Panc1 (cell line): ENCODE data around the gene INSC. TPM values are rescaled to one million over a fixed set of nuclear protein-coding genes. Genes with fewer than 3 reads are reported as not detected.

ENCODE experiments used
- ATAC-seq: fragments of 200-7000 bp; cut with Tn5 transposase; 2 replicates; pipeline ENCODE4 v1.9.1; 2020; ENCODE audit warnings: mild to moderate bottlenecking, moderate library complexity
- BruUV-seq: library from RNA; stranded (reverse); fragments of 400-500 nt; replicated peaks from 2 replicates; lab custom pipeline; 2021; lab: Mats Ljungman, UMichigan
- CTCF ChIA-PET: fragments of 300-600 bp; sonication (Branson Sonifier 250); formaldehyde crosslinking; loops from one replicate; lab custom pipeline; 2022; ENCODE audit warnings: antibody characterized with exemption; lab: Charles Lee
- POLR2A ChIA-PET: fragments of 300-600 bp; sonication (Branson Sonifier 250); formaldehyde crosslinking; loops from one replicate; lab custom pipeline; 2022; ENCODE audit warnings: antibody characterized with exemption; lab: Charles Lee
- DNase-seq: peaks from one replicate; pipeline ENCODE4 v3.0.0-alpha.2; 2010; ENCODE audit warnings: low read depth, low spot score
- H3K27ac ChIP-seq: 2 replicates; pipeline ENCODE4 v1.5.1; 2011; ENCODE audit warnings: mild to moderate bottlenecking, low read length, inconsistent platforms
- H3K27me3 ChIP-seq: fragments of 200-500 bp; sonication (Bioruptor generic); 2 replicates; pipeline ENCODE4 v1.6.0; 2014; ENCODE audit warnings: low read length, inconsistent platforms; ENCODE audit not compliant: control insufficient read depth, insufficient read depth
- H3K36me3 ChIP-seq: fragments of 200-500 bp; sonication (Bioruptor generic); 2 replicates; pipeline ENCODE4 v1.5.1; 2014; ENCODE audit warnings: inconsistent platforms, mild to moderate bottlenecking, low read length, moderate library complexity; ENCODE audit not compliant: control insufficient read depth, insufficient read depth
- H3K4me1 ChIP-seq: 2 replicates; pipeline ENCODE4 v1.5.1; 2011; ENCODE audit warnings: inconsistent platforms, mild to moderate bottlenecking, low read length, moderate library complexity; ENCODE audit not compliant: control insufficient read depth, insufficient read depth
- H3K4me3 ChIP-seq, 2 experiments: 2 replicates each; pipeline ENCODE4 v1.5.1; 2011 to 2012; ENCODE audit warnings: low read depth in 2 of 2, low read length in 2 of 2, mild to moderate bottlenecking in 2 of 2, inconsistent platforms in 1 of 2, moderate library complexity in 1 of 2
- H3K9me3 ChIP-seq: fragments of 200-500 bp; sonication (Bioruptor generic); 2 replicates; pipeline ENCODE4 v1.5.1; 2014; ENCODE audit warnings: low read depth, mild to moderate bottlenecking, inconsistent platforms, low read length, moderate library complexity; ENCODE audit not compliant: control insufficient read depth, insufficient read depth
- CTCF ChIP-seq: fragments of 450-650 bp; IDR thresholded peaks from 2 replicates; pipeline ENCODE4 v1.5.1; 2017; ENCODE audit warnings: mild to moderate bottlenecking
- POLR2AphosphoS5 ChIP-seq: IDR thresholded peaks from 2 replicates; pipeline ENCODE4 v1.6.1; 2012; ENCODE audit warnings: mild to moderate bottlenecking, low read depth, low read length, moderate library complexity
- REST ChIP-seq, 2 experiments: IDR thresholded peaks; 2 replicates each; pipeline ENCODE4 v1.6.1; 2011 to 2012; ENCODE audit warnings: low read depth in 2 of 2, control low read depth in 1 of 2, low read length in 1 of 2, mild to moderate bottlenecking in 1 of 2, moderate library complexity in 1 of 2; ENCODE audit not compliant: insufficient read depth in 1 of 2
- SIN3A ChIP-seq: IDR thresholded peaks from 2 replicates; pipeline ENCODE4 v1.6.1; 2012; ENCODE audit warnings: low read depth, mild to moderate bottlenecking, low read length, moderate library complexity, borderline replicate concordance; ENCODE audit not compliant: insufficient read depth
- TCF7L2 ChIP-seq: IDR thresholded peaks from 2 replicates; pipeline ENCODE4 v1.6.1; 2011; ENCODE audit warnings: mild to moderate bottlenecking, low read depth, low read length, inconsistent platforms
- in situ Hi-C: cut with HindIII; loops from 2 replicates; pipeline ENCODE4 v1.10.0; 2016; ENCODE audit warnings: low sequenced_read_pairs, low pct_unique_long_range_greater_than_20kb
- intact Hi-C: fragments of 100-400 bp; cut with micrococcal nuclease; formaldehyde crosslinking; loops from one replicate; pipeline ENCODE4 v1.10.0; 2022; ENCODE audit not compliant: unreplicated experiment
- total RNA-seq: library from RNA; stranded (reverse); gene quantifications from one replicate; pipeline ENCODE4 v1.2.1, GENCODE V29; 2021; ENCODE audit not compliant: unreplicated experiment

INSC gene
- total RNA-seq, 1 experiment from 2014 or later: 0.08 TPM

- CTCF ChIA-PET: no interaction called here
- intact Hi-C loops (no loop called here), in situ Hi-C loops (no loop called here)
- Histone ChIP-seq H3K9me3 (no peaks in the 10 kb centered on the region), H3K27ac (no peak overlapping the region), H3K27me3 (no peaks in the 10 kb centered on the region), H3K4me3 (no peak overlapping the region), H3K4me1 (no peaks in the 10 kb centered on the region), H3K36me3 (no peaks in the 10 kb centered on the region)
- TF ChIP-seq POLR2AphosphoS5: no peak
- TF ChIP-seq CTCF: no peak
- no peak for TF ChIP-seq TCF7L2
- no peak for TF ChIP-seq SIN3A
- no peak for TF ChIP-seq REST (IDR thresholded peaks at IDR 0.05; ENCODE audit: insufficient read depth in 1 of 2, low read depth in 2 of 2, low read length in 1 of 2)
- DNase-seq (no peak), ATAC-seq (no peak)
- BruUV-seq: no TSS peak
- POLR2A ChIA-PET: no interaction called here
Measured at GRCh38 chr11:15200696-15201095, 86.0 kb downstream of the INSC start.

- POLR2A ChIA-PET: no interaction called here
- CTCF ChIA-PET: interaction anchor here (0.6 kb wide), 1 partner anchor 388 kb away, joined by 4 read pairs; no protein-coding TSS in a partner anchor
- no peak overlapping the region for H3K27ac ChIP-seq
- H3K4me3 ChIP-seq: no peak overlapping the region
- no peaks in the 10 kb centered on the region for H3K36me3 ChIP-seq
- BruUV-seq: no TSS peak
- in situ Hi-C loops: no loop called here
- H3K27me3 ChIP-seq: no peaks in the 10 kb centered on the region
- no peak for TF ChIP-seq SIN3A
- no peak for TF ChIP-seq POLR2AphosphoS5
- no peak for TF ChIP-seq REST (IDR thresholded peaks at IDR 0.05; ENCODE audit: insufficient read depth in 1 of 2, low read depth in 2 of 2, low read length in 1 of 2)
- no peak for TF ChIP-seq CTCF
- TF ChIP-seq TCF7L2: no peak
- DNase-seq (no peak), ATAC-seq (no peak)
- H3K4me1 ChIP-seq: no peaks in the 10 kb centered on the region
- intact Hi-C loops: no loop called here
- no peaks in the 10 kb centered on the region for H3K9me3 ChIP-seq
Measured at GRCh38 chr11:15201586-15201985, 86.9 kb downstream of the INSC start.
